Measurements from ENCODE around the gene DGKH. TPM values are rescaled to one million over a fixed set of nuclear protein-coding genes. Genes with fewer than 3 reads are reported as not detected.

Gene DGKH
- total and polyA plus RNA-seq, 9 donors = 2.1 to 14.1 (median 9.3) TPM

DNA sequence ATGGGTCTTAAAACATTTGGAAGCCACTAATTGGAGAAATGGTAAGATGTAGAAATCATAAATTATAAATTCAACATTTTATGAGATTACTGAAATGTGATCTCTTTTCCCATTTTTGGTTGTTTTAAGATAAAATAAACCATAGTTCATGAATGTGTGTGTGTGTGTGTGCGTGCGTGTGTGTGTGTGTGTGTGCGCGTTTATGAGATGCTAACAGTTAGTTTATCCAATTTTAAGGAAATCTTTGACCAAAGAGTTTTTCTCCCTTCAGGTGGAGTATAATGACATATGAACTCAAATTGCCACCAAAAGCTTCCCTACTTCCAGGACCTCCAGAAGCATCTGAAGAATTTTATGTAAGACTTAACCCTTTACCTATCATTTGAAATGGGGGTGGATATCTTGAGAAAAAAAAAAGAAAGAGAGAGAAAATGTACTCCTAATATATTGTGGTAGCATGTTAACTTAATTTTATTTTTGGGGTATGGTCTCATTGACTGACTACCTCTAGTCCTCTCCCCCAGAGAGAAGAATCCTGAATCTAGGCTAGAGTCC, 125.4 kb downstream of the DGKH start:
- WGBS, 3 donors = 76 to 90% (median 88%) methylated on average over 4 of the region's 4 CpGs
- H3K27me3 ChIP-seq = no peaks in the 10 kb centered on the region
- DNase-seq = no peak
- no peak overlapping the region for H3K4me3 ChIP-seq
- no peak overlapping the region for H3K27ac ChIP-seq
- no peaks in the 10 kb centered on the region for H3K4me1 ChIP-seq (ENCODE audit: insufficient read depth)
- TF ChIP-seq, protein P1, sequence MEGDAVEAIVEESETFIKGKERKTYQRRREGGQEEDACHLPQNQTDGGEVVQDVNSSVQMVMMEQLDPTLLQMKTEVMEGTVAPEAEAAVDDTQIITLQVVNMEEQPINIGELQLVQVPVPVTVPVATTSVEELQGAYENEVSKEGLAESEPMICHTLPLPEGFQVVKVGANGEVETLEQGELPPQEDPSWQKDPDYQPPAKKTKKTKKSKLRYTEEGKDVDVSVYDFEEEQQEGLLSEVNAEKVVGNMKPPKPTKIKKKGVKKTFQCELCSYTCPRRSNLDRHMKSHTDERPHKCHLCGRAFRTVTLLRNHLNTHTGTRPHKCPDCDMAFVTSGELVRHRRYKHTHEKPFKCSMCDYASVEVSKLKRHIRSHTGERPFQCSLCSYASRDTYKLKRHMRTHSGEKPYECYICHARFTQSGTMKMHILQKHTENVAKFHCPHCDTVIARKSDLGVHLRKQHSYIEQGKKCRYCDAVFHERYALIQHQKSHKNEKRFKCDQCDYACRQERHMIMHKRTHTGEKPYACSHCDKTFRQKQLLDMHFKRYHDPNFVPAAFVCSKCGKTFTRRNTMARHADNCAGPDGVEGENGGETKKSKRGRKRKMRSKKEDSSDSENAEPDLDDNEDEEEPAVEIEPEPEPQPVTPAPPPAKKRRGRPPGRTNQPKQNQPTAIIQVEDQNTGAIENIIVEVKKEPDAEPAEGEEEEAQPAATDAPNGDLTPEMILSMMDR (IDR thresholded peaks at IDR 0.05) = no peak
- TF ChIP-seq POLR2A (IDR thresholded peaks at IDR 0.05) (no peak), EP300 (IDR thresholded peaks at IDR 0.05) (no peak)
- H3K9me3 ChIP-seq = no peaks in the 10 kb centered on the region
- no peaks in the 10 kb centered on the region for H3K36me3 ChIP-seq
- intact Hi-C loops (cut with DNase I) = no loop called here

GRCh38 chr13:42174344-42175162, 126.1 kb downstream of the DGKH start:
- intact Hi-C loops (cut with DNase I) = no loop called here
- 56 to 72% (median 62%) methylated on average over 8 of the region's 8 CpGs for WGBS, 3 donors
- no peaks in the 10 kb centered on the region for H3K9me3 ChIP-seq
- no peaks in the 10 kb centered on the region for H3K36me3 ChIP-seq
- no peak for TF ChIP-seq EP300 (IDR thresholded peaks at IDR 0.05)
- TF ChIP-seq, protein P1 (IDR thresholded peaks at IDR 0.05) = no peak
- no peak for TF ChIP-seq POLR2A (IDR thresholded peaks at IDR 0.05)
- H3K4me1 ChIP-seq (ENCODE audit: insufficient read depth) = no peaks in the 10 kb centered on the region
- H3K27me3 ChIP-seq = no peaks in the 10 kb centered on the region
- DNase-seq = no peak
- no peak overlapping the region for H3K4me3 ChIP-seq
- H3K27ac ChIP-seq = no peak overlapping the region

- Histone ChIP-seq H3K27me3 (no peaks in the 10 kb centered on the region), H3K4me1 (ENCODE audit: insufficient read depth) (no peaks in the 10 kb centered on the region), H3K36me3 (no peaks in the 10 kb centered on the region), H3K9me3 (no peaks in the 10 kb centered on the region), H3K4me3 (no peak overlapping the region), H3K27ac (no peak overlapping the region)
- TF ChIP-seq EP300 (IDR thresholded peaks at IDR 0.05) (no peak), POLR2A (IDR thresholded peaks at IDR 0.05) (no peak)
- TF ChIP-seq, protein P1 (IDR thresholded peaks at IDR 0.05) = no peak
- intact Hi-C loops (cut with DNase I) = no loop called here
- DNase-seq = no peak
These were observed 127.8 kb downstream of the DGKH start for GRCh38 chr13:42176294-42176693.

DNA sequence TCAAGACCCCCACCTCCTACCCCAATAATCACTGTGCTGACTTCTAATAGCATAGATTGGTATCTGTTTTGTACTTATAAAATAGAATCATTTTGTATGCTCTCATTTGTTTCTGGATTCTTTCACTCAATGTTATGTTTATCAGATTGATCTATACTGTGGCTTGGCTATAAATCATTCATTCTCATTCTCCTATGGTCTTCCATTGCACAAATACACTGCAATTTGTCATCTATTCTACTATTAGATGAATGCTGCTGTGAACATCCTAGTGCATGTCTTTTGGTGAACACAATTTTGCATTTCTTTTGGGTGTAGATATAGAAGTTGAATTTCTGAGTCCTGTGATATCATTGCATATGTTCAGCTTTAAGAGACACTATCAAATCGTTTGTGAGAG, 128.7 kb downstream of the DGKH start:
- H3K4me1 ChIP-seq (ENCODE audit: insufficient read depth) = no peaks in the 10 kb centered on the region
- TF ChIP-seq, protein P1 (IDR thresholded peaks at IDR 0.05) = no peak
- TF ChIP-seq POLR2A (IDR thresholded peaks at IDR 0.05) = no peak
- TF ChIP-seq EP300 (IDR thresholded peaks at IDR 0.05) = no peak
- no peak overlapping the region for H3K4me3 ChIP-seq
- no peaks in the 10 kb centered on the region for H3K9me3 ChIP-seq
- 81 to 90% (median 82%) methylated on average over 1 of the region's 1 CpG for WGBS, 3 donors
- no peak for DNase-seq
- no peaks in the 10 kb centered on the region for H3K27me3 ChIP-seq
- intact Hi-C loops (cut with DNase I) = no loop called here
- no peaks in the 10 kb centered on the region for H3K36me3 ChIP-seq
- no peak overlapping the region for H3K27ac ChIP-seq

All from ovary (tissue), 9 donors.